Measurements from ENCODE around the gene UBE2V1. TPM values are rescaled to one million over a fixed set of nuclear protein-coding genes. Genes with fewer than 3 reads are reported as not detected.
"Not testable (repeated sequence)": the region's sequence is repeated elsewhere in the genome, so short reads cannot be mapped to it uniquely, and the experiment has no call there.

UBE2V1 gene
- total RNA-seq, 1 donor from 2014 or later: 38.1 TPM

DNA sequence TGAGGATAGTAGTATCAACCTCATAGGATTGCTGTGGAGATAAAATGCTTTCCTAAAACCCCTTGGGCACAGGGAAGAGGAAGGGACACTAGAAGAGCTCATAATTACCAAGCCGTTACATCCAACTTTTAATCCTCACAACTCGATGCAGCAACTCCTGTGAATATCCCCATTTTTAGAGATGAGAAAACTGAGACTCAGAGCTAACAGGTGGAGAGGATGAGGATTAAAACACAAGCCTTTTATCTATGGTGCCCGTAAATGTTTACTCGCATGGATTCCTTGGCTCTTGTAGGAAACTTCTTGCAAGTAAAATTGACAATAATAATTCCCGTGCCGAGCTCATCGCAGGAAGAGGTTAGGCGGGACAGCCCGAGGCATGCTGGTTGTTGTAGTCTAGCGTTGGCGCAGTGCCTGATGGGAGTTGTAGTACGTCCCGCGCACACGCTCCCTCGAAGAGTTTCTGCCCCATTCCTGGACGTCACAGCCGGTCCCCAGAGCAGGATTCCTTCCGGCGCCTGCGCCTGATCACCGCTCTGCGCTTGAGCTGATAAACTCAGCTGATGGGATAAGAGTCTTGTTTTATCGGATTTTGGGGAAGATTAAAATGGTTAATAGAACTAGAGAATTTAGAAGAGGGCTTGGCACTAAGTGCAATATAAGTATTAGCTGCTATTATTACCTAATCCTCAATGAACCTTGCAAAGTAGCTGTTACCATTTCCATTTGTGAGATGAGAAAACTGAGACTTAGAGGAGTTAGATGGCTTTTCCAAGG, 2.8 kb upstream of the UBE2V1 start:
- peak; percentile 91 for DNase-seq (ENCODE audit: low read depth, low spot score)

DNA sequence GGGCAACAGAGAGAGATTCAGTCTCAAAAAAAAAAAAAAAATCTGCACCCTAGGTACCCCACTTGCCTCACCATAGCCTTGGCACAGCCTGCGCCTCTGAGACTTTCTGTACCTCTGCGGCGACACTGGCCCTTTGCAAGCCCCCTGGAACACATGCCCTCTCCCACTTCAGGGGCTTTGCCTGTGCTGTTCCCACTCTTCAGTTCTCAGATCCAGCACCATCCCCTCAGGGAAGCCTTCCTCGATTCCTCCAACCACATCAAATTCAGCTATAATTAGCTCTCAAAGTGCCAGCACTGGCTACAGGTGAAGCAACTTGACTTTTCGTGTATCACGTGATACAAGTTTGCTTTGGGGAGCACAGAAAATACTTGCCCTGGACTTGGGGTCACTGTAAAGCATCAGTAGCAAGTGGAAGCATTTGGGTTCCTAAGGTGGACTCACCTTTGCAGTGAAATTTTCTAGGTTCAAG, 2.1 kb upstream of the UBE2V1 start:
- no peak for DNase-seq (ENCODE audit: low read depth, low spot score)

DNA sequence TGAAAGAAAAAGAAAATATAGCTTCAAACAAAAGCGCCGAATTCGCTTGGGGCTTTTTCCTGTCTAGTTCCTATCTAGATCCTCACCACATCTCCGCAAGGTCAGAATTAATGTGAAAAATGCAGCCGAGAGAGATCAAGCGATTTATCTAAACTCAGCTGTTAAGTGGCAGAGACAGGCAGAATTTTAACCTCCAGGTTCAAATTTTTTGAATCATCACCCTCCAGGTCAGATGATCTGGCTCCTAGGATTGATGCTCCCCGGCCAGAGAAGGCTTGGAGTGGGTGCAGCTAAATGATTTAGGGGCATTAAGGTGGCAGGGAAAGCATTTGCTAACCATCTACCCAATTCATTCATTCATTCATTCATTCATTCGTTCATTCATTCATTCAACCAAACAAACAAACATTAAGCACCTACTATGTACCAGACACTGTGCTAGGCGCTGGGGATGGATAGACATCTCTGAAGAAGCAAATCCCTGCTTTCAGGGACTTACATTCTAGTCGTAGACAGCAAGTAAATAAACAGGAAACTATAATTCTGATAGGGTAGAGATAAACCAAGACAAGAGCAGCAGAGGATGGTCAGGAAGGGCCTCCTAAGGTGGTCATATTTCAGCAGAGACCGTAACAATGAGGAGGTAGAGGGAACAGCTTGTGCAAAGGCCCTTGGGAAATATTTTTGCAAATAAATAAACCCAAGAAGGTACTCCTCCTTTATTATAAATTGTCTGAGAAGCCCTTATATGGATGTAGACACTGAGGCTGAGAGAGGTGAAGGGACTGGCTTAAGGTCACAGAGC, 672 bp upstream of the UBE2V1 start:
- DNase-seq (ENCODE audit: low read depth, low spot score): no peak

DNA sequence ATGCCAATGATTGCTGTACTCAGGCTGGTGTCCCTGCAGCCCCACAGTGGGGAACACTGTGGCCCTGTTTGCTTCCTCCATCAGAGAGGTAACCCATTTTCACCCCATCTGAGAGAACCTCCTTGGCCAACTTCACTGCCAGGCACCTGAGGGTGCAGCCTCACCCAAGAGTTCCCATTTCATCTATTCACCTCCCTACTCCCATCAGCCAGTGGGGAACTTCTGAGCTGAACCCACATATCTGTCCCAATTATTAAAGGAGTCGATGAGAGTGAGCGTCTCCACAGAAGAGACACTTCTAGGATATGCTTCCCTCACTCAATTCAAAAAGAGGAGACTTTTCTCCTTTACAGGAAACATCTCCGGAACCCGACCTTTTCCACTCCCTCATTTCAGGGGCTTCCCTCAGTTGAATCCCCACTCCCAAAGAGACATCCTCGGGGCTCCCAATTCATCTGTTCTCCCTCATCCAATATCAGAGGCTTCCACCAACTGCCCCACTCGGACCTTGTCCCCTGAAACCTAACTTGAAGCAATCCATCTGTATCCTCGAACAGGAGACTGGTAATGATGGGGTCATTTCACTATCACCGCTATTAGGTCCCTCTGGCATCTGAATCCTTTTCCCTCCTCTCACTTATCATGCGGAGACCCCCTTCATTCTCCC, 988 bp downstream of the UBE2V1 start:
- no peak for DNase-seq (ENCODE audit: low read depth, low spot score)

DNA sequence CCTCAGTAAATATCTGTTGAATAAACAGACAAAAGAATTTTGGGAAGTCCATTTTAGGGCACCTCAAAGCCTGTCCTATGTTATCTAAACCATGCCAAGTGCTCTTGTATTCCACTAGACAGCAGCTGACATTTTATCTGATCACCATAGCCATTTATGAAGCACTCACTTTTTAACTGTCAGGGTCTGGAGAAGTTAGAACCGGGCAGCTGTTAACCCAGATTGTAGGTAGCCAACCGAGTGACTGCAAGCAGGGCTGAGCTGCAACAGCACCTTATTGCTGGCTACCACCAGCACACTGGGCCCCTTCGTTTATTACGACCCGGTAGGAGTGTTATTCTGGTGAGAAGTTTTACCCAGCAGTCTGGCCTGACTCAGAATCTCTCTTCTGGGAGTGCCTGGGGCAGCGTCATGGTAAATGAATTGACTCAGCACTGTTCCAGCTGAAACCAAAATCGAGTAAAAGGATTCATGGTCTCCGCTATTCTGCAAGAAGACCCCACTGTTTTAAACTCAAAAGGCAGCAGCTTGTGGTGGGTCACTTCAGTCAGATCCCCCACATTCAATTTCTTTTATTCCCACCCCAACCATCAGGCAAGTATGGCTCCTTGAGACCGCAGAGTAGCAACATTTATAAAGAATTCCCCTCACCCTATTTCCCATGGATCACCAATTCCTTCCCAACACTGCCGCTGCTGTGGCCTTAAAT, 1.7 kb downstream of the UBE2V1 start:
- DNase-seq (ENCODE audit: low read depth, low spot score): no peak

DNA sequence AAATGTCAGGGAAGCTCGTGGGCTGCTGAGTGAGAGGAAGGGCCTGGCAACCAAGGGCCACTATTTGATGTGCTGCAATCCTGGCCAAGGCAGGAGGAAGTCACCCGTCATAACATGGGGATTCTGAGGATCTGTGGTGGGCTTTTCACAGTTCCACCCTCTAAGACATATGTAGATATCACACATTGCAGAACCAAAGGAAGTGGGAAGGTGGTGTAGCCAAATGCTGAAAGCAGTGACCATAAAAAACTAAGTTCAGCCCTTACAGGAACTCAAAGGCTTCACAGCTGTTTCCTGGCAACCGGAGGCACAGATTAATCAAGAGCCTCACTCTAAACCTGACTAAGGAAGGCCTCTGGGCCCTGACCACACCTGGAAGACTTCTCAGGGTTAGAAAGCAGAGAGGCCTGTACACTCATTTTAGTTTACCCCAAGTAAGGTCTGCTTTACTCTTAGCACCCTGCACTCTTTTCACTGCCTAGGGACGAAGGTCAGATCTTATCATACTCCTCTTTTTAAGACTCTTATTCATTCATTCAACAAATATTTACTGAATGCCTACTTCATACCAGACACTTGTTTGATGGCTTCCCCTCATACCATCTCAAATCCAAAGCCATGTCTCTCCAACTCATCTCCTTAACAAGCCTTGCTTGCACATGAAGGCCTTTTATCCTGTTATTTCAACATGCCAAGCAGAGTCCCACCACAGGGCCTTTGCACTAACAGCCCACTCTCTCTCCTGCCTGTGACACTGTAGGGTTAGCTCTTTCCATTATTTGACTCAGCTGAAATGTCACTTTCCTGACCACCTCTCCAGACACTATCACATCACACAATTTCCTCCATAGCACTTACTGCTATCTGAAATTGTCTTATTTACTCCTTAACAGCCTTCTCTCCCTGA, 2.6 kb downstream of the UBE2V1 start:
- peak; percentile 50 for DNase-seq (ENCODE audit: low read depth, low spot score)

DNA sequence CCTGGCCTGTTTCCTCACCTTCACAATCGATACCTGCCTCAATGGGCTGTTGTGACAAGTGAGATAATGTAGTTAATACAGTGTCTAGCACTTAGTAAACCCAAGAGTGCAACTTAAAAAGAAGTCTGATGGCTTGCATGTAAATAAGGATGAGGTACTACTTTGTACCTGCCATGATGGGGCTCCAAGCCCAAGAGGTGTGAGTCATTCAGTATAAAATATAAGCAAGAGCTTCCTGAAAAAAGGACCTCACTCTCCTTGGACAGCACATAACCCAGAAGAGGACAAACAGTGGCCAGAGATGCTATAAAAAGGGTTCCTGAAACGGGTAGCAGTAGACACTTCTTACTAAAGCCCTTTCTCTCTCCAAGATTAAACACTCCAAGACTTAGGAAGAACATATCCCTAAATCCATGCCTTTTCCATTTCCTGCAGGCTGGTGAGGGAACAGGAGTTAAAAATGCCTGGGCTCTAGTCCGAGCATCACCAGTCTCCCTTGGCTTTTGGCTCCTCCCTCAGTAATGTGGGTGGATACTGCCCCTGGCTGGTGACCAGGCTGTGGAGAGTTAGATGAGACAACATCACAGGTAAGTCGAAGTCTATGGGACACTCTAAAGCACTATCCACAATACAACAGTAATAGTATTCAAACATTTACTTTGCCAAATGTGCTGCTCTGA, 4.3 kb downstream of the UBE2V1 start:
- no peak for DNase-seq (ENCODE audit: low read depth, low spot score)

DNA sequence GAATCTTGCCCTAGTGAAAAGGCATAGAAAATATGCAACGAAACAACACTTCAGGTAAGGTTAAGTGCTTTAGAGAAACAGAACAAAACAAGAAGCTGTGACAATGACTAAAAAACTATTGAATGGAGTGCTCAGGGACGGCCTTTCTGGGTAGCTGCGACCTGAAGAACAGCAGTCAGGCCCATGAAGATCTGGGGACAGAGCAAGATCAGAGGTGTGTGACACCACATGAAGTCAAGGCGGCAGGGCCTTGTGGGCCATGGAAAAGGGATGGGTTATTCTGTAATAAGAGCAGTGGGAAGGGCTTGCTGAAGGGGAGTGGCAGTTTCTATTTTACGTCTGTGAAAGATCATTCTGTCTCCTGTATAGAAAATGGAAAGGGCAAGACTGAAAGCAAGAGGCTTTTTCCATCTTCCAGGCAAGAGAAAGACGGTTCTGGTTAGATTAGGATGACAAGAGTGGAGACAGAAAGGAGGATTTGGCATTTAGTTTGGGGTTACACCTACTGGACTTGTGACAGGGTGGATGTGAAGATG, 5.1 kb downstream of the UBE2V1 start:
- DNase-seq (ENCODE audit: low read depth, low spot score): no peak

DNA sequence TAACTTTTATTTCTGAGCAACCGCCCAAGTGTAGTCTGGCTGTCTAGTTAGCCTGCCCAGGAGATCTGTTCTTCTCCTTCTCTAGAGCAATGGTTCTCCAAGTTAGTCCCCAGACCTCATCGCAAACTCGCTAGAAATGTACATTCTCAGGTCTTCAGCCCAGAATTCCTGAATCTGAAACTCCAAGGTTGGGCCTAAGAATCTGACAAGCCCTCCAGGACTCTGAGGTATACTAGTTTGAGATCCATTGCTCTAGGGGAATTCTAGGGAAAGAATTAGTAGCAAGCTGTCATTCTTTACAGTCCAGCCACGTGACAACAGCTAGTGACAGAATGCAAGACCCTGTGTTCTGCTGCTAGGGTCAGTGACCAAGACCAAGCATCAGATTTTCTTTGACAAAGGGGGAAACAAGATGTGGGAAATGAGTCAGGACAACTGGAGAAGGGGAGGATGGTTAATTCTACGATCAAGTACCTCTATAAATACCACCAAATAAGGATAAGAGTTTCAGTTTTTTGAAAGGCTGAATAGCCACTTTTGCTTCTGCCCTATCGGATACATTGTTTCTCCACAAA, 5.8 kb downstream of the UBE2V1 start:
- DNase-seq (ENCODE audit: low read depth, low spot score): peak; percentile 50

DNA sequence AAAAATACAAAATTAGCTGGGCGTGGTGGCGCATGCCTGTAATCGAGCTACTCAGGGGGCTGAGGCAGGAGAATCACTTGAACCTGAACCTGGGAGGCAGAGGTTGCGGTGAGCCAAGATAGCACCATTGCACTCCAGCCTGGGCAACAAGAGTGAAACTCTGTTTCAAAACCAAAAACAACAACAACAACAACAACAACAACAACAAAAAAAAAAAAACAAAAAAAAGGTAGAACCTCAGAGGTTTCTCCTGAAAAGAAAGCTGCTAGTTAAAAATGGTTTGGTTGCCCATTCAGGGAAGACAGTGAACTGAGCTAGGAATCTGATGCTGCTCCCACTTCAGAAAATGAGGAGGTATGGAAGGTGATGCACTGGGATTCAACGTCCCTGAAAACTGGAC, 6.3 kb downstream of the UBE2V1 start:
- not testable (repeated sequence) for DNase-seq (ENCODE audit: low read depth, low spot score)

DNA sequence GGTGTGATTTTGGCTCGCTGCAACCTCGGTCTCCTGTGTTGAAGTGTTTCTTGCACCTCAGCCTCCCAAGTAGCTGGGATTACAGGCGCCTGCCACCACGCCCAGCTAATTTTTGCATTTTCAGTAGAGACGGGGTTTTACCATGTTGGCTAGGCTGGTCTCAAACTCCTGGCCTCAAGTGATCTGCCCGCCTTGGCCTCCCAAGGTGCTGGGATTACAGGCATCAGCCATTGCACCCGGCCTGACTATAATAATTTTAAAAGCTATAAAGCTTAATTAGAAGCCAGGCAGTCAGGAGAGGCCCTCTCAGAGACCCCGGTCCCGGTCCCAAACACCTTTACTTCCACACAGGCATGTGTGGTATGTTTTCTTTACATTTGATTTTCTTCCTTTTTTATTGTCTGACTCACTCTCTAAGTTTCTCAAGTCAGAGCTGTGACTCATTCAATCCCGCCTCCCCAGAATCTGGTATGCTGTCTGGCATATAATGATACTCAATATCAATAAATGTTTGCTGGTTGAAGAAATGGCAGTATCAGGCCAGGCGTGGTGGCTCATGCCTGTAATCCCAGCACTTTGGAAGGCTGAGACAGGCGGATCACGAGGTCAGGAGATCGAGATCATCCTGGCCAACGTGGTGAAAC, 9.4 kb downstream of the UBE2V1 start:
- DNase-seq (ENCODE audit: low read depth, low spot score): peak; percentile 59

DNA sequence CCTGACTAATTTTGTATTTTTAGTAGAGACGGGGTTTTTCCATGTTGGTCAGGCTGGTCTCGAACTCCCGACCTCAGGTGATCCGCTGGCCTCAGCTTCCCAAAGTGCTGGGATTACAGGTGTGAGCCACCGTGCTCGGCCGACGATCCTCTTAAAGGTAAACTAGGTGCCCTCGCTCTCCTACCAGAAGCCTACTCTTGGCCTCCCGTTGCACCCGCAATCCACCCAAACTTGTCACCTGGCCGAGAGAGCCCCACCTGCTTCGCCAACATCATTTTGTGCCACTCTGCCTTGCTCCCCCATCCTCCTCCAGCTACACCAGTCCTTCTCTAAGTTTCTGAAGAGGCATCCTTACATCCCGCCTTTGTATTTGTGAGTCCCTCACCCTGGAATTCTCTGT, 10.4 kb downstream of the UBE2V1 start:
- DNase-seq (ENCODE audit: low read depth, low spot score): not testable (repeated sequence)

DNA sequence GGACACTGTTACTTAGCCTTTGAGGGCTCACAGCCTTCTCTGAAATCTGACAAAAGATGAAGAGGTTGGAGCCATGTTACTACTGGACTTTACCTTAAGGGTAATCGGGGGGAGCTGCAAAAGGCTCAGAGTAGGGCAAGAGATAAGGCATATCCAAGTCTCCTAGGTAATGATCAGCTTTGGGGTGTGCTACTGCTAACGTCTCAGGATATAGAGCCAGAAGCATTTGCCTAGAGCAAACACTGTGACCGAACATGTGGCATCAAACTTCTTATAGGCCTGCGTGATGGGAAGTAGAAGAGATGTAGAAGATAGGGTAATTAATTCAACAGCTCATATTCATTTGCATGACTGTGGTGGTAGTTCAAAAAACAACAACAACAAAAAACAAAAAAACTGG, 11.1 kb downstream of the UBE2V1 start:
- no peak for DNase-seq (ENCODE audit: low read depth, low spot score)

DNA sequence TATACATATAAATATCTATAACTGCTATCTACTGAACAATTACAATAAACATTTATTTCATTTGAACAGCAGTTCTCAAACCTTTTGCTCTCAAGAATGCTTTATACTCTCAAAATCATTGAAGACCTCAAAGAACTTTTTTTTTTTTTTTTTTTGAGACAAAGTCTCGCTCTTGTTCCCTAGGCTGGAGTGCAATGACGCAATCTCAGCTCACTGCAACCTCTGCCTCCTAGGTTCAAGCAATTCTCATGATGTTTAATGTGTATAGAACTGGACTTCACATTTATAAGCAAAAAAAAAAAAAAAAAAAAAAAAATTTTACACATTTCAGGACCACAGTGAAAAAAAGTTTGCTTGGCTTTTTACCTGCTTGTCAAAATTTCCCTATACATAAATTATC, 11.7 kb downstream of the UBE2V1 start:
- no peak for DNase-seq (ENCODE audit: low read depth, low spot score)

DNA sequence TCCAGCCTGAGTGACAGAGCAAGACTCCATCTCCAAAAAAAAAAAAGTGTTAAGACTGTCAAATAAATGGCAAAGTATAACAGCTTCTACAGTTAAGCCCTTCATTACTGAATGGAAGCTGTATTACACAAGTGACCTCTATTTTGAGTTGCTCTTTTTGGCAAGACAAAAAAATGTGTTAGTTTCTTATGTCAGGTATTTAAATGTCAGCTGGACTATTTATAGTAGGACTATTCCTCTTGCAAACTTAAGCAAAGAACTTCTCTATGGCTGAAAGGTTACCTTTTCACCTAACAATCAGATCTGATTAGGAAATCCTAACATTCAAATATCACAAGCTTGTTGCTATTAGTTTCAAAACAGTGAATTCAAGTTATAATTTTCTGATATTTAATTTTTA, 12.4 kb downstream of the UBE2V1 start:
- DNase-seq (ENCODE audit: low read depth, low spot score): no peak

DNA sequence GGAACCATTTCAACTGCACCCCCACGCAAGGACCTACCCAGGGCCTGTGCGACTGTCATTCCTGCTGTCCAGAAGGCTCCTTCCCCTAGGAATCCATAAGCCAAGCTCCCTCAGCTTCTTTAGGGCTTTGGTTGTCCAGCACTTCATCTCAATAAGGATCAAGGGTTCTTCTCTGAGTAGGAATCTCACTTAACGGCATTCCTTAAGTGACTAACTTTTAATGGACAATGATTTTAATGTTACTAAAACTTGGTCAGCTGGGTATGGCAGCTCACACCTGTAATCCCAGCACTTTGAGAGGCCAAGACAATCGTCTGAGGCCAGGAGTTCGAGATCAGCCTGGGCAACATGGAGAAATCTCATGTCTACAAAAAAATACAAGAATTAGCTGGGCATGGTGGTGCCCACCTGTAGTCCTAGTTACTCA, 13.4 kb downstream of the UBE2V1 start:
- DNase-seq (ENCODE audit: low read depth, low spot score): no peak

DNA sequence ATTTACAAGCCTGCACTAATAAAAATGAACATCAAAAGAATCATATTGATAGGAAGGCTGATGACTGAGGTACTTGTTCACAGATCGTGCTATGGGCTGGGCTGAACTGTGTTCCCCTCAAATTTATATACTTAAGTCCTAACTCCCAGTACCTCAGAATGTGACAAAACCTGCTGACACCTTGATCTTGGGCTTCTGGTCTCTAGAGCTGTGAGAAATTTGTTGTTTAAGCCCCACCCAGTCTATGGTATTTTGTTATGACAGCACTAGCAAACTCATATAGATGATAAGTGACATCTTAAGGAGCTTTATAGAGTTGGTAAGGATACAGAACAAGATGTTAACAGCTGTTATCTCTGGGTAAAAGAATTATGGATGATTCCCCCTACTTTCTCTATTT, 13.8 kb downstream of the UBE2V1 start:
- no peak for DNase-seq (ENCODE audit: low read depth, low spot score)

DNA sequence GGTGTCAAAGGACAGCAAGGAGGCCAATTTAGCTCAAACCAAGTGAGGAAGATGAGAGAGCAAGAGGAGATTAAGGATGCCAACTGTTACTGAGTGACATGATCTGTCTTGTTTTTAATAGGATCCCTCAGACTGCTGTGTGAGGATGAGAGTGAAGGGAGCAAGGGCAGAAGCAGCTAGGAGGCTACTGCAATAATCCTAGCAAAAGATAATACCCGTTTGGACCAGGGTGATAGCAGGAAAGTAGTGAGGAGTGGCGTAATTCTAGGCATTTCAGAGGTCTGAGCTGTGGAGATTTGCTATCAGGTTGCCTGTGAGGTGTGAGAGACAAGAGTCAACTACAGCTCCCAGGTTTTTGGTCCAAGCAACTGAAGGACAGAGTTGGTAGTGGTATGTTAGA, 14.7 kb downstream of the UBE2V1 start:
- no peak for DNase-seq (ENCODE audit: low read depth, low spot score)

DNA sequence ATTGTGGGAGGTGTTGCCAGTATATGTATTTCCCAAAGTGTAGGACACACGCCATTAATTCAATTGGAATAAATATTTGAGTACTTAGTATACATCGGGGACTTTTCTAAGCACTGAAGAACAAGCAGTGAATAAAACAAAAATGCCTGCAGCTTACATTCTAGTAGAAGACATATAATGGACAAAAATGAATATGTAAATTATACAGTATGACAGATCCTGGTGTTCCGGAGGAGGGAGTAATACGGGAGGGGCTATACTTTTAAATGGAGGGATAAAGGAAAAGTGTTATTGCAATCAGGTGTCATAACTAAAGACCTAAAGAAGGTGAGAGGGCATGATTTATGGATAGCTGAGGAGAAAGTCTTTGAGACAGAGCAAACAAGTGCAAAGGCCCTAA, 15.1 kb downstream of the UBE2V1 start:
- DNase-seq (ENCODE audit: low read depth, low spot score): no peak

Data from pulmonary artery endothelial cell (primary cell).